OCI-LY3 (cell line): ENCODE results near the gene KLK8.

Experiments
- EZH2phosphoT487 ChIP-seq: fragments of 200-600 bp; shearing (Covaris generic); IDR thresholded peaks from 2 replicates; pipeline ENCODE4 v1.6.1; 2018; ENCODE audit warnings: antibody characterized with exemption, mixed run types, low read depth
- TF ChIP-seq, protein P1 (sequence below): fragments of 200-600, 300-600 bp; sonication (generic); IDR thresholded peaks from 2 replicates; pipeline ENCODE4 v1.5.1; 2014; ENCODE audit warnings: antibody characterized with exemption, low read length, low read depth

- TF ChIP-seq, protein P1, sequence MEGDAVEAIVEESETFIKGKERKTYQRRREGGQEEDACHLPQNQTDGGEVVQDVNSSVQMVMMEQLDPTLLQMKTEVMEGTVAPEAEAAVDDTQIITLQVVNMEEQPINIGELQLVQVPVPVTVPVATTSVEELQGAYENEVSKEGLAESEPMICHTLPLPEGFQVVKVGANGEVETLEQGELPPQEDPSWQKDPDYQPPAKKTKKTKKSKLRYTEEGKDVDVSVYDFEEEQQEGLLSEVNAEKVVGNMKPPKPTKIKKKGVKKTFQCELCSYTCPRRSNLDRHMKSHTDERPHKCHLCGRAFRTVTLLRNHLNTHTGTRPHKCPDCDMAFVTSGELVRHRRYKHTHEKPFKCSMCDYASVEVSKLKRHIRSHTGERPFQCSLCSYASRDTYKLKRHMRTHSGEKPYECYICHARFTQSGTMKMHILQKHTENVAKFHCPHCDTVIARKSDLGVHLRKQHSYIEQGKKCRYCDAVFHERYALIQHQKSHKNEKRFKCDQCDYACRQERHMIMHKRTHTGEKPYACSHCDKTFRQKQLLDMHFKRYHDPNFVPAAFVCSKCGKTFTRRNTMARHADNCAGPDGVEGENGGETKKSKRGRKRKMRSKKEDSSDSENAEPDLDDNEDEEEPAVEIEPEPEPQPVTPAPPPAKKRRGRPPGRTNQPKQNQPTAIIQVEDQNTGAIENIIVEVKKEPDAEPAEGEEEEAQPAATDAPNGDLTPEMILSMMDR = no peak
- no peak for TF ChIP-seq EZH2phosphoT487
These were observed 28.5 kb downstream of the KLK8 start for GRCh38 chr19:50972795-50973376.
